HK-2 (cell line): Measurements from ENCODE around the gene SLC4A2.

ENCODE experiments used
- DNase-seq: peaks from one replicate; pipeline ENCODE4 v3.0.0-alpha.2; 2018; ENCODE audit not compliant: unreplicated experiment

The SLC4A2 gene

GRCh38 chr7:151081170-151082101, 22.0 kb downstream of the SLC4A2 start:
- DNase-seq, result peak; percentile 56

GRCh38 chr7:151082141-151083070, 23.0 kb downstream of the SLC4A2 start:
- no peak for DNase-seq

- peak; percentile 75 for DNase-seq
Observed at GRCh38 chr7:151083071-151083823, 23.9 kb downstream of the SLC4A2 start, which contains the start of gene TMUB1. TMUB1 (minus strand) TSS chr7:151083493; CDS start chr7:151082563, 930 bp downstream.

GRCh38 chr7:151083824-151084160, 24.4 kb downstream of the SLC4A2 start:
- DNase-seq, result no peak

- DNase-seq, result no peak
Observed at GRCh38 chr7:151085329-151085690, 25.9 kb downstream of the SLC4A2 start.

- DNase-seq, result peak; percentile 85
Observed at GRCh38 chr7:151085691-151086620, 26.6 kb downstream of the SLC4A2 start, which contains the start of gene AGAP3. AGAP3 (plus strand) TSS chr7:151086475; CDS start chr7:151086742, 267 bp downstream.

GRCh38 chr7:151086802-151087244, 27.4 kb downstream of the SLC4A2 start:
- DNase-seq, result peak; percentile 48

GRCh38 chr7:151087245-151088018, 28.0 kb downstream of the SLC4A2 start:
- DNase-seq, result peak; percentile 74

GRCh38 chr7:151088019-151088855, 28.8 kb downstream of the SLC4A2 start:
- DNase-seq, result peak; percentile 61

- DNase-seq, result peak; percentile 85
Observed at GRCh38 chr7:151088856-151089699, 29.7 kb downstream of the SLC4A2 start.

- no peak for DNase-seq
Observed at GRCh38 chr7:151089893-151090730, 30.7 kb downstream of the SLC4A2 start.

- DNase-seq, result no peak
Observed at GRCh38 chr7:151091003-151091402, 31.6 kb downstream of the SLC4A2 start.

GRCh38 chr7:151091431-151091830, 32.0 kb downstream of the SLC4A2 start:
- DNase-seq, result no peak

- no peak for DNase-seq
Observed at GRCh38 chr7:151091988-151092387, 32.6 kb downstream of the SLC4A2 start.

- no peak for DNase-seq
Observed at GRCh38 chr7:151093748-151094147, 34.4 kb downstream of the SLC4A2 start.

GRCh38 chr7:151094675-151095074, 35.3 kb downstream of the SLC4A2 start:
- DNase-seq, result peak; percentile 59
